Astrocyte (in vitro differentiated cells and primary cell): ENCODE measurements around the gene HIRIP3. TPM values are rescaled to one million over a fixed set of nuclear protein-coding genes. Genes with fewer than 3 reads are reported as not detected.

ENCODE experiments used
- DNase-seq: peaks from one replicate; pipeline ENCODE4 v3.0.0-alpha.2; 2010; ENCODE audit warnings: low read depth
- FAIRE-seq: peaks from 2 replicates; lab custom pipeline; 2011; peaks lifted over from hg19 to GRCh38; lab: Jason Lieb, UNC
- H2AFZ ChIP-seq: 2 replicates; pipeline ENCODE4 v1.6.0; 2012; ENCODE audit warnings: low read depth, low read length, inconsistent platforms
- H3K27ac ChIP-seq: 2 replicates; pipeline ENCODE4 v1.5.1; 2011; ENCODE audit warnings: low read depth, low read length, inconsistent platforms
- H3K27me3 ChIP-seq: 2 replicates; pipeline ENCODE4 v1.6.0; 2011; ENCODE audit warnings: low read length, inconsistent platforms; ENCODE audit not compliant: insufficient read depth
- H3K36me3 ChIP-seq: 2 replicates; pipeline ENCODE4 v1.5.1; 2011; ENCODE audit warnings: low read length, inconsistent platforms; ENCODE audit not compliant: insufficient read depth
- H3K4me1 ChIP-seq: 2 replicates; pipeline ENCODE4 v1.5.1; 2011; ENCODE audit warnings: low read length, inconsistent platforms; ENCODE audit not compliant: insufficient read depth
- H3K4me2 ChIP-seq: 2 replicates; pipeline ENCODE4 v1.6.0; 2012; ENCODE audit warnings: low read length, inconsistent platforms
- H3K4me3 ChIP-seq: 2 replicates; pipeline ENCODE4 v1.5.1; 2011; ENCODE audit warnings: low read depth, mild to moderate bottlenecking, low read length, inconsistent platforms; ENCODE audit not compliant: insufficient read depth
- H3K79me2 ChIP-seq: 2 replicates; pipeline ENCODE4 v1.6.0; 2012; ENCODE audit warnings: mild to moderate bottlenecking, low read length, inconsistent platforms; ENCODE audit not compliant: insufficient read depth
- H3K9ac ChIP-seq: 2 replicates; pipeline ENCODE4 v1.6.0; 2012; ENCODE audit warnings: mild to moderate bottlenecking, low read length, inconsistent platforms
- H3K9me3 ChIP-seq: 2 replicates; pipeline ENCODE4 v1.5.1; 2012; ENCODE audit warnings: low read depth, mild to moderate bottlenecking, low read length, inconsistent platforms; ENCODE audit not compliant: insufficient read depth
- H4K20me1 ChIP-seq: 2 replicates; pipeline ENCODE4 v1.6.0; 2012; ENCODE audit warnings: low read length, inconsistent platforms; ENCODE audit not compliant: insufficient read depth
- H3K27ac Mint-ChIP-seq: one replicate; pipeline ENCODE4 v1.8.0; 2021; ENCODE audit warnings: mild to moderate bottlenecking, mixed read lengths; ENCODE audit not compliant: unreplicated experiment
- H3K27me3 Mint-ChIP-seq: one replicate; pipeline ENCODE4 v1.8.0; 2021; ENCODE audit warnings: low read depth, mixed read lengths; ENCODE audit not compliant: unreplicated experiment
- H3K36me3 Mint-ChIP-seq: one replicate; pipeline ENCODE4 v1.8.0; 2021; ENCODE audit warnings: low read depth, mixed read lengths; ENCODE audit not compliant: unreplicated experiment
- H3K4me1 Mint-ChIP-seq: one replicate; pipeline ENCODE4 v1.8.0; 2021; ENCODE audit warnings: low read depth, mixed read lengths; ENCODE audit not compliant: unreplicated experiment
- H3K4me3 Mint-ChIP-seq: one replicate; pipeline ENCODE4 v1.8.0; 2021; ENCODE audit warnings: mild to moderate bottlenecking, moderate library complexity, mixed read lengths; ENCODE audit not compliant: unreplicated experiment
- H3K9me3 Mint-ChIP-seq: one replicate; pipeline ENCODE4 v1.8.0; 2021; ENCODE audit warnings: mild to moderate bottlenecking, mixed read lengths; ENCODE audit not compliant: unreplicated experiment
- EZH2 ChIP-seq: IDR thresholded peaks from 2 replicates; pipeline ENCODE4 v1.6.1; 2012; ENCODE audit warnings: mild to moderate bottlenecking, low read length, inconsistent platforms; ENCODE audit not compliant: insufficient read depth
- total RNA-seq: library from RNA; stranded (reverse); gene quantifications from 2 replicates; pipeline ENCODE4 v1.2.1, GENCODE V29; 2021
- TF ChIP-seq, protein P1 (sequence below): IDR thresholded peaks from 2 replicates; pipeline ENCODE4 v1.5.1; 2011; ENCODE audit warnings: low read depth, mild to moderate bottlenecking, inconsistent platforms, low read length, moderate library complexity; ENCODE audit not compliant: insufficient read depth

The HIRIP3 gene
- total RNA-seq, 1 donor from 2014 or later, result 4.3 TPM

- H3K27me3 Mint-ChIP-seq, result no peaks in the 10 kb centered on the region
Measured at GRCh38 chr16:29968205-29968604, 27.2 kb downstream of the HIRIP3 start.

GRCh38 chr16:29963021-29963743 is 32.2 kb downstream of the HIRIP3 start:
- H3K36me3 Mint-ChIP-seq, result peaks cover 11% of the 10 kb centered on the region
- no peak for FAIRE-seq
- Histone ChIP-seq H3K27ac (no peak overlapping the region), H3K4me3 (peak overlapping the region; percentile 75), H3K9ac (peak overlapping the region; percentile 89), H4K20me1 (no peaks in the 10 kb centered on the region), H2AFZ (peak overlapping the region; percentile 66), H3K27me3 (no peaks in the 10 kb centered on the region), H3K4me2 (peak overlapping the region; percentile 99), H3K79me2 (no peaks in the 10 kb centered on the region), H3K36me3 (peaks cover 6% of the 10 kb centered on the region), H3K9me3 (no peaks in the 10 kb centered on the region), H3K4me1 (peaks cover 13% of the 10 kb centered on the region)
- no peaks in the 10 kb centered on the region for H3K9me3 Mint-ChIP-seq
- TF ChIP-seq EZH2, result no peak
- TF ChIP-seq, protein P1, sequence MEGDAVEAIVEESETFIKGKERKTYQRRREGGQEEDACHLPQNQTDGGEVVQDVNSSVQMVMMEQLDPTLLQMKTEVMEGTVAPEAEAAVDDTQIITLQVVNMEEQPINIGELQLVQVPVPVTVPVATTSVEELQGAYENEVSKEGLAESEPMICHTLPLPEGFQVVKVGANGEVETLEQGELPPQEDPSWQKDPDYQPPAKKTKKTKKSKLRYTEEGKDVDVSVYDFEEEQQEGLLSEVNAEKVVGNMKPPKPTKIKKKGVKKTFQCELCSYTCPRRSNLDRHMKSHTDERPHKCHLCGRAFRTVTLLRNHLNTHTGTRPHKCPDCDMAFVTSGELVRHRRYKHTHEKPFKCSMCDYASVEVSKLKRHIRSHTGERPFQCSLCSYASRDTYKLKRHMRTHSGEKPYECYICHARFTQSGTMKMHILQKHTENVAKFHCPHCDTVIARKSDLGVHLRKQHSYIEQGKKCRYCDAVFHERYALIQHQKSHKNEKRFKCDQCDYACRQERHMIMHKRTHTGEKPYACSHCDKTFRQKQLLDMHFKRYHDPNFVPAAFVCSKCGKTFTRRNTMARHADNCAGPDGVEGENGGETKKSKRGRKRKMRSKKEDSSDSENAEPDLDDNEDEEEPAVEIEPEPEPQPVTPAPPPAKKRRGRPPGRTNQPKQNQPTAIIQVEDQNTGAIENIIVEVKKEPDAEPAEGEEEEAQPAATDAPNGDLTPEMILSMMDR, result no peak
- H3K27ac Mint-ChIP-seq, result peak overlapping the region; percentile 97
- no peaks in the 10 kb centered on the region for H3K27me3 Mint-ChIP-seq
- no peak for DNase-seq
- peak overlapping the region; percentile 93 for H3K4me3 Mint-ChIP-seq
- peaks cover 11% of the 10 kb centered on the region for H3K4me1 Mint-ChIP-seq

More at GRCh38 chr16:29968205-29968604, 27.2 kb downstream of the HIRIP3 start:
- Histone ChIP-seq H3K27me3 (no peaks in the 10 kb centered on the region), H3K4me2 (no peak overlapping the region), H2AFZ (no peak overlapping the region), H3K4me3 (no peak overlapping the region), H3K9ac (no peak overlapping the region), H4K20me1 (no peaks in the 10 kb centered on the region), H3K9me3 (peaks cover 3% of the 10 kb centered on the region), H3K27ac (no peak overlapping the region), H3K36me3 (peaks cover 12% of the 10 kb centered on the region), H3K4me1 (no peaks in the 10 kb centered on the region), H3K79me2 (no peaks in the 10 kb centered on the region)
- TF ChIP-seq, protein P1, result no peak
- no peak for TF ChIP-seq EZH2
- H3K9me3 Mint-ChIP-seq, result peaks cover 2% of the 10 kb centered on the region
- no peak overlapping the region for H3K4me3 Mint-ChIP-seq
- peaks cover 3% of the 10 kb centered on the region for H3K4me1 Mint-ChIP-seq
- no peak for DNase-seq
- no peak overlapping the region for H3K27ac Mint-ChIP-seq
- FAIRE-seq, result no peak
- H3K36me3 Mint-ChIP-seq, result peaks cover 32% of the 10 kb centered on the region
